HG03095 (cell line): ENCODE results near the gene UBXN1.
"Not testable (repeated sequence)": the region's sequence is repeated elsewhere in the genome, so short reads cannot be mapped to it uniquely, and the experiment has no call there.

Source experiments
- ATAC-seq: cut with Tn5 transposase; IDR thresholded peaks from one replicate; pipeline ENCODE4 v1.9.1; 2021; ENCODE audit warnings: moderate library complexity; ENCODE audit not compliant: unreplicated experiment

Gene UBXN1

GRCh38 chr11:62676698-62677097, 2.2 kb downstream of the UBXN1 start:
- ATAC-seq: no peak

GRCh38 chr11:62675415-62675814, 3.5 kb downstream of the UBXN1 start:
- not testable (repeated sequence) for ATAC-seq

- ATAC-seq: no peak
Observed at GRCh38 chr11:62673196-62673525, 5.7 kb downstream of the UBXN1 start.

GRCh38 chr11:62671608-62672389, 7.1 kb downstream of the UBXN1 start, which contains the start of the genes LBHD1 and UQCC3:
TSS of gene LBHD1 (minus strand) at chr11:62672267. CDS start at chr11:62670031, 2,236 bp downstream.
TSS of gene UQCC3 (plus strand) at chr11:62671673. CDS start at chr11:62671746, 73 bp downstream.
- peak; percentile 48 for ATAC-seq

GRCh38 chr11:62671236-62671607, 7.7 kb downstream of the UBXN1 start:
- peak; percentile 11 for ATAC-seq

GRCh38 chr11:62669420-62670161, 9.3 kb downstream of the UBXN1 start:
- ATAC-seq: no peak

GRCh38 chr11:62667460-62667859, 11.4 kb downstream of the UBXN1 start:
- no peak for ATAC-seq

GRCh38 chr11:62666259-62666926, 12.5 kb downstream of the UBXN1 start:
- ATAC-seq: no peak

- ATAC-seq: peak; percentile 13
Observed at GRCh38 chr11:62665599-62666258, 13.1 kb downstream of the UBXN1 start.

GRCh38 chr11:62665075-62665598, 13.7 kb downstream of the UBXN1 start, which contains the start of the genes C11orf98 and CSKMT:
TSS of gene C11orf98 (minus strand) at chr11:62665210. CDS start at chr11:62665169, 41 bp downstream.
TSS of gene CSKMT (plus strand) at chr11:62665312. CDS start at chr11:62665880, 568 bp downstream.
- ATAC-seq: peak; percentile 66

GRCh38 chr11:62664405-62665074, 14.3 kb downstream of the UBXN1 start:
- peak; percentile 25 for ATAC-seq

- ATAC-seq: no peak
Observed at GRCh38 chr11:62656796-62657429, 22.0 kb downstream of the UBXN1 start.

- ATAC-seq: no peak
Observed at GRCh38 chr11:62654297-62654696, 24.6 kb downstream of the UBXN1 start.

GRCh38 chr11:62652161-62653006, 26.5 kb downstream of the UBXN1 start:
- no peak for ATAC-seq

- not testable (repeated sequence) for ATAC-seq
Observed at GRCh38 chr11:62650283-62650682, 28.6 kb downstream of the UBXN1 start.

GRCh38 chr11:62649486-62649885, 29.4 kb downstream of the UBXN1 start:
- ATAC-seq: no peak

GRCh38 chr11:62648967-62649364, 29.9 kb downstream of the UBXN1 start:
- no peak for ATAC-seq

- no peak for ATAC-seq
Observed at GRCh38 chr11:62648185-62648966, 30.5 kb downstream of the UBXN1 start.
